K562 (cell line): Measurements from ENCODE around the gene GAPVD1.

Source experiments
- CREB3 ChIP-seq: fragments of 450-650 bp; conservative IDR thresholded peaks from 2 replicates; pipeline ENCODE4 v1.6.1; 2016; ENCODE audit warnings: missing genetic modification characterization, low read depth, mild to moderate bottlenecking, missing compliant biosample characterization, moderate library complexity
- CTCF ChIP-seq, 3 experiments: IDR thresholded peaks in 2 of 3; conservative IDR thresholded peaks in 1 of 3; 2 replicates each; pipeline ENCODE4 v1.5.1; 2011 to 2012; ENCODE audit warnings: low read length in 3 of 3, mild to moderate bottlenecking in 3 of 3, control low read depth in 2 of 3, improper control_type of control experiment in 1 of 3, inconsistent platforms in 1 of 3, low read depth in 1 of 3, mixed read lengths in 1 of 3, moderate library complexity in 1 of 3; ENCODE audit not compliant: insufficient read depth in 2 of 3
- KLF6 ChIP-seq: fragments of 250-450 bp; sonication (Bioruptor Pico); IDR thresholded peaks from 2 replicates; pipeline ENCODE4 v1.4.0; 2020; ENCODE audit warnings: mild to moderate bottlenecking, moderate library complexity, borderline replicate concordance
- LARP7 ChIP-seq: fragments of 450-650 bp; IDR thresholded peaks from 2 replicates; pipeline ENCODE4 v1.6.1; 2016
- POLR2A ChIP-seq: fragments of 450-650 bp; conservative IDR thresholded peaks from 2 replicates; pipeline ENCODE4 v1.6.1; 2016
- STAT6 ChIP-seq: sonication (generic); formaldehyde crosslinking; IDR thresholded peaks from 2 replicates; pipeline ENCODE4 v1.8.1; 2023; ENCODE audit warnings: mild to moderate bottlenecking, missing genetic modification reagents
- TCF7 ChIP-seq: sonication (generic); IDR thresholded peaks from 2 replicates; pipeline ENCODE4 v1.6.1; 2016; ENCODE audit warnings: antibody characterized with exemption, borderline replicate concordance
- USF2 ChIP-seq: sonication (generic); formaldehyde crosslinking; IDR thresholded peaks from 2 replicates; pipeline ENCODE4 v1.5.0; 2020; ENCODE audit warnings: missing genetic modification reagents
- ZNF512 ChIP-seq: IDR thresholded peaks from 2 replicates; pipeline ENCODE4 v1.6.1; 2016; ENCODE audit warnings: missing genetic modification characterization, missing compliant biosample characterization
- ZNF740 ChIP-seq, 3 experiments: fragments of 200-800 bp in 1 of 3; sonication (Bioruptor generic) in 1 of 3; sonication (generic) in 1 of 3; formaldehyde crosslinking in 1 of 3; IDR thresholded peaks; 2 replicates each; pipeline versions ENCODE4 v1.6.1 to v1.8.0; 2016 to 2022; ENCODE audit warnings: mild to moderate bottlenecking in 2 of 3, missing compliant biosample characterization in 2 of 3, missing genetic modification characterization in 2 of 3, missing genetic modification reagents in 1 of 3

GRCh38 chr9:125359011-125359410, 97.4 kb downstream of the GAPVD1 start:
- TF ChIP-seq CREB3 (no peak), USF2 (no peak), POLR2A (no peak), ZNF512 (tag) (no peak), ZNF740 (CRISPR knock-in tag; IDR thresholded peaks at IDR 0.05) (no peak), ZNF740 (tag; IDR thresholded peaks at IDR 0.05) (no peak), CTCF (IDR thresholded peaks at IDR 0.05 in 2 of 3, conservative IDR thresholded peaks at IDR 0.05 in 1 of 3; ENCODE audit: insufficient read depth in 2 of 3, low read depth in 1 of 3, low read length in 3 of 3) (no peak), KLF6 (CRISPR knock-in tag) (no peak), LARP7 (no peak), TCF7 (no peak), STAT6 (CRISPR knock-in tag) (no peak)
